Caco-2 (cell line): ENCODE measurements around the gene FCN1. TPM values are rescaled to one million over a fixed set of nuclear protein-coding genes. Genes with fewer than 3 reads are reported as not detected.

ENCODE experiments used
- BruUV-seq: library from RNA; stranded (reverse); fragments of 400-500 nt; replicated peaks from 2 replicates; lab custom pipeline; 2021; lab: Mats Ljungman, UMichigan
- CTCF ChIA-PET: fragments of 300-600 bp; sonication (Branson Sonifier 250); formaldehyde crosslinking; loops from one replicate; lab custom pipeline; 2022; ENCODE audit warnings: antibody characterized with exemption; lab: Charles Lee
- POLR2A ChIA-PET: fragments of 300-600 bp; sonication (Branson Sonifier 250); formaldehyde crosslinking; loops from one replicate; lab custom pipeline; 2022; ENCODE audit warnings: antibody characterized with exemption; lab: Charles Lee
- DNase-seq, 2 experiments: peaks; one replicate each; pipeline versions ENCODE4 v3.0.0 to v3.0.0-alpha.2; 2020 to 2022
- H3K27me3 ChIP-seq: replicated peaks from 2 replicates; pipeline ENCODE4 v1.6.0; 2011; ENCODE audit warnings: low read length; ENCODE audit not compliant: control insufficient read depth, insufficient read depth
- H3K36me3 ChIP-seq: 2 replicates; pipeline ENCODE4 v1.5.1; 2011; ENCODE audit warnings: low read length; ENCODE audit not compliant: control insufficient read depth, insufficient read depth
- H3K4me1 ChIP-seq: fragments of 250-450 bp; sonication (Bioruptor Pico); 2 replicates; pipeline ENCODE4 v1.5.1; 2020; ENCODE audit warnings: mild to moderate bottlenecking
- H3K4me3 ChIP-seq: 2 replicates; pipeline ENCODE4 v1.5.1; 2011; ENCODE audit warnings: low read depth, mild to moderate bottlenecking, control low read depth, low read length
- H3K9me3 ChIP-seq: fragments of 250-450 bp; sonication (Bioruptor Pico); 2 replicates; pipeline ENCODE4 v1.5.1; 2020; ENCODE audit warnings: mild to moderate bottlenecking, moderate library complexity
- H3K27ac Mint-ChIP-seq: one replicate; pipeline ENCODE4 v1.8.0; 2022; ENCODE audit warnings: mixed read lengths; ENCODE audit not compliant: unreplicated experiment
- H3K27me3 Mint-ChIP-seq: one replicate; pipeline ENCODE4 v1.8.0; 2022; ENCODE audit warnings: mixed read lengths; ENCODE audit not compliant: insufficient read depth, unreplicated experiment
- H3K36me3 Mint-ChIP-seq: one replicate; pipeline ENCODE4 v1.8.0; 2022; ENCODE audit warnings: mild to moderate bottlenecking, mixed read lengths; ENCODE audit not compliant: insufficient read depth, unreplicated experiment
- H3K4me1 Mint-ChIP-seq: one replicate; pipeline ENCODE4 v1.8.0; 2022; ENCODE audit warnings: low read depth, mixed read lengths; ENCODE audit not compliant: unreplicated experiment
- H3K4me3 Mint-ChIP-seq: one replicate; pipeline ENCODE4 v1.8.0; 2022; ENCODE audit warnings: mild to moderate bottlenecking, moderate library complexity, mixed read lengths; ENCODE audit not compliant: unreplicated experiment
- H3K9me3 Mint-ChIP-seq: one replicate; pipeline ENCODE4 v1.8.0; 2022; ENCODE audit warnings: mixed read lengths; ENCODE audit not compliant: unreplicated experiment
- intact Hi-C: fragments of 100-400 bp; cut with micrococcal nuclease; formaldehyde crosslinking; loops from one replicate; pipeline ENCODE4 v1.10.0; 2022; ENCODE audit not compliant: unreplicated experiment
- total RNA-seq: library from RNA; stranded (reverse); gene quantifications from 2 replicates; pipeline ENCODE4 v1.2.3, GENCODE V29; 2022
- TF ChIP-seq, protein P1 (sequence below), 2 experiments: fragments of 200-600 bp in 1 of 2; IDR thresholded peaks; 1 replicate in 1 of 2; 2 replicates in 1 of 2; pipeline versions ENCODE4 v1.5.1 to v1.8.0; 2011 to 2022; ENCODE audit warnings: antibody characterized with exemption in 1 of 2, control low read depth in 1 of 2, inconsistent platforms in 1 of 2, low read depth in 1 of 2, low read length in 1 of 2, mild to moderate bottlenecking in 1 of 2, moderate library complexity in 1 of 2; ENCODE audit not compliant: insufficient read depth in 1 of 2, severe bottlenecking in 1 of 2, unreplicated experiment in 1 of 2

Gene FCN1
- total RNA-seq, 1 experiment from 2014 or later, result not detected

GRCh38 chr9:134928436-134929192 is 10.9 kb upstream of the FCN1 start:
- CTCF ChIA-PET, result no interaction called here
- no peaks in the 10 kb centered on the region for H3K36me3 ChIP-seq
- H3K36me3 Mint-ChIP-seq, result no peaks in the 10 kb centered on the region
- no peaks in the 10 kb centered on the region for H3K4me1 Mint-ChIP-seq
- POLR2A ChIA-PET, result no interaction called here
- DNase-seq, result no peak
- no peaks in the 10 kb centered on the region for H3K9me3 Mint-ChIP-seq
- no peaks in the 10 kb centered on the region for H3K9me3 ChIP-seq
- no peak overlapping the region for H3K4me3 ChIP-seq
- H3K27ac Mint-ChIP-seq, result no peak overlapping the region
- H3K4me3 Mint-ChIP-seq, result no peak overlapping the region
- TF ChIP-seq, protein P1, sequence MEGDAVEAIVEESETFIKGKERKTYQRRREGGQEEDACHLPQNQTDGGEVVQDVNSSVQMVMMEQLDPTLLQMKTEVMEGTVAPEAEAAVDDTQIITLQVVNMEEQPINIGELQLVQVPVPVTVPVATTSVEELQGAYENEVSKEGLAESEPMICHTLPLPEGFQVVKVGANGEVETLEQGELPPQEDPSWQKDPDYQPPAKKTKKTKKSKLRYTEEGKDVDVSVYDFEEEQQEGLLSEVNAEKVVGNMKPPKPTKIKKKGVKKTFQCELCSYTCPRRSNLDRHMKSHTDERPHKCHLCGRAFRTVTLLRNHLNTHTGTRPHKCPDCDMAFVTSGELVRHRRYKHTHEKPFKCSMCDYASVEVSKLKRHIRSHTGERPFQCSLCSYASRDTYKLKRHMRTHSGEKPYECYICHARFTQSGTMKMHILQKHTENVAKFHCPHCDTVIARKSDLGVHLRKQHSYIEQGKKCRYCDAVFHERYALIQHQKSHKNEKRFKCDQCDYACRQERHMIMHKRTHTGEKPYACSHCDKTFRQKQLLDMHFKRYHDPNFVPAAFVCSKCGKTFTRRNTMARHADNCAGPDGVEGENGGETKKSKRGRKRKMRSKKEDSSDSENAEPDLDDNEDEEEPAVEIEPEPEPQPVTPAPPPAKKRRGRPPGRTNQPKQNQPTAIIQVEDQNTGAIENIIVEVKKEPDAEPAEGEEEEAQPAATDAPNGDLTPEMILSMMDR (IDR thresholded peaks at IDR 0.05; ENCODE audit: insufficient read depth in 1 of 2, low read depth in 1 of 2, low read length in 1 of 2, severe bottlenecking in 1 of 2, unreplicated experiment in 1 of 2), result no peak
- intact Hi-C loops, result no loop called here
- H3K27me3 Mint-ChIP-seq, result peaks cover 11% of the 10 kb centered on the region
- BruUV-seq, result no TSS peak
- no peaks in the 10 kb centered on the region for H3K4me1 ChIP-seq
- no peaks in the 10 kb centered on the region for H3K27me3 ChIP-seq

DNA sequence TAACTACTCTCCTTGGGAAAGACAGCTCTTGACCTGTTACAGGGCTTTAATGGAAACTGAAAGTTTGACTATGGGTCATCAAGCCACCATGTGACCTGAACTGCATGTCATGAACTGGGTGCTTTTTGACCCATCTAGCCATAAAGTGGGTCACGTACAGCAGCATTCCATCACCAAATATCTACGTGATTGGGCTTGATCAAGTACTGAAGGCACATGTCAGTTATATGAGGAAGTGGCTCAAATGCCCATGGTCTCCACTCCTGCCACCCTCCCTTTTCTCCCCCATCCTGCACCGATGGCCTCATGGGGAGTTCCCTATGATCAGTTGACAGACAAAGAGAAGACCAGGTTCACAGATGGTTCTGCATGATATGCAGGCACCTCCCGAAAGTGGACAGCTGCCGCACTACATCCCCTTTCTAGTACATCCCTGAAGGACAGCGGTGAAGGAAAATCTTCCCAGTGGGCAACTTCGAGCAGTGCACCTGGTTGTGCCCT is 7.3 kb upstream of the FCN1 start:
- no peaks in the 10 kb centered on the region for H3K36me3 ChIP-seq
- CTCF ChIA-PET, result no interaction called here

GRCh38 chr9:134923466-134923865 is 5.8 kb upstream of the FCN1 start:
- intact Hi-C loops, result no loop called here
- no peaks in the 10 kb centered on the region for H3K36me3 Mint-ChIP-seq
- ChIA-PET CTCF (no interaction called here), POLR2A (no interaction called here)
- H3K9me3 Mint-ChIP-seq, result no peaks in the 10 kb centered on the region
- H3K4me3 Mint-ChIP-seq, result no peak overlapping the region
- no peaks in the 10 kb centered on the region for H3K27me3 ChIP-seq
- DNase-seq, result no peak
- no peaks in the 10 kb centered on the region for H3K9me3 ChIP-seq
- BruUV-seq, result no TSS peak
- peaks cover 3% of the 10 kb centered on the region for H3K27me3 Mint-ChIP-seq
- H3K4me3 ChIP-seq, result no peak overlapping the region
- TF ChIP-seq, protein P1 (IDR thresholded peaks at IDR 0.05; ENCODE audit: insufficient read depth in 1 of 2, low read depth in 1 of 2, low read length in 1 of 2, severe bottlenecking in 1 of 2, unreplicated experiment in 1 of 2), result no peak
- H3K4me1 Mint-ChIP-seq, result no peaks in the 10 kb centered on the region
- H3K4me1 ChIP-seq, result no peaks in the 10 kb centered on the region
- H3K27ac Mint-ChIP-seq, result no peak overlapping the region
- no peaks in the 10 kb centered on the region for H3K36me3 ChIP-seq

More for the DNA sequence above, 7.3 kb upstream of the FCN1 start:
- Mint-ChIP-seq H3K4me3 (no peak overlapping the region), H3K4me1 (no peaks in the 10 kb centered on the region), H3K9me3 (no peaks in the 10 kb centered on the region), H3K27ac (no peak overlapping the region), H3K36me3 (no peaks in the 10 kb centered on the region), H3K27me3 (peaks cover 3% of the 10 kb centered on the region)
- intact Hi-C loops, result no loop called here
- POLR2A ChIA-PET, result no interaction called here
- Histone ChIP-seq H3K9me3 (no peaks in the 10 kb centered on the region), H3K27me3 (no peaks in the 10 kb centered on the region), H3K4me1 (no peaks in the 10 kb centered on the region), H3K4me3 (no peak overlapping the region)
- DNase-seq, result peak in 1 of 2 experiments; percentile 12
- TF ChIP-seq, protein P1 (IDR thresholded peaks at IDR 0.05; ENCODE audit: insufficient read depth in 1 of 2, low read depth in 1 of 2, low read length in 1 of 2, severe bottlenecking in 1 of 2, unreplicated experiment in 1 of 2), result no peak
- no TSS peak for BruUV-seq
